HUDEP-2 (cell line): ENCODE data around the gene KIF24.
"Not testable (repeated sequence)": the region's sequence is repeated elsewhere in the genome, so short reads cannot be mapped to it uniquely, and the experiment has no call there.

Source experiments
- DNase-seq, 76 experiments: peaks; one replicate each; lab custom pipeline; 2025; ENCODE audit not compliant: unreplicated experiment in 76 of 76; lab: John Stamatoyannopoulos, UW

The KIF24 gene

GRCh38 chr9:34332076-34332964 is 3.3 kb upstream of the KIF24 start:
- DNase-seq = peak in 25 of 76 experiments; percentile 3 to 61 (median 23)

GRCh38 chr9:34331196-34331595 is 2.1 kb upstream of the KIF24 start:
- no peak for DNase-seq

GRCh38 chr9:34328500-34328986 is 525 bp downstream of the KIF24 start:
- DNase-seq = peak in 32 of 76 experiments; percentile 22 to 77 (median 48)

GRCh38 chr9:34326690-34327089 is 2.4 kb downstream of the KIF24 start:
- DNase-seq = no peak

GRCh38 chr9:34322899-34323591 is 6.0 kb downstream of the KIF24 start:
- DNase-seq = no peak

- no peak for DNase-seq
Measured at GRCh38 chr9:34321451-34321850, 7.6 kb downstream of the KIF24 start.

- no peak for DNase-seq
Measured at GRCh38 chr9:34318163-34318790, 10.8 kb downstream of the KIF24 start.

- DNase-seq = no peak
Measured at GRCh38 chr9:34317436-34317835, 11.6 kb downstream of the KIF24 start.

GRCh38 chr9:34311499-34312185 is 17.4 kb downstream of the KIF24 start:
- DNase-seq = no peak

GRCh38 chr9:34310215-34310614 is 18.9 kb downstream of the KIF24 start:
- no peak for DNase-seq

- DNase-seq = not testable (repeated sequence)
Measured at GRCh38 chr9:34308316-34308715, 20.8 kb downstream of the KIF24 start.

- not testable (repeated sequence) for DNase-seq
Measured at GRCh38 chr9:34301064-34301463, 28.0 kb downstream of the KIF24 start.

GRCh38 chr9:34292552-34292951 is 36.5 kb downstream of the KIF24 start:
- DNase-seq = no peak

- DNase-seq = no peak
Measured at GRCh38 chr9:34291423-34291822, 37.6 kb downstream of the KIF24 start.

GRCh38 chr9:34291023-34291422 is 38.0 kb downstream of the KIF24 start:
- DNase-seq = no peak

GRCh38 chr9:34289159-34289558 is 39.9 kb downstream of the KIF24 start:
- no peak for DNase-seq

- no peak for DNase-seq
Measured at GRCh38 chr9:34282096-34282495, 47.0 kb downstream of the KIF24 start.

- no peak for DNase-seq
Measured at GRCh38 chr9:34279411-34279810, 49.7 kb downstream of the KIF24 start.
